ENCODE results near the gene PIRT. TPM values are rescaled to one million over a fixed set of nuclear protein-coding genes. Genes with fewer than 3 reads are reported as not detected.

PIRT gene
- polyA plus RNA-seq, 1 donor from 2014 or later: not detected

DNA sequence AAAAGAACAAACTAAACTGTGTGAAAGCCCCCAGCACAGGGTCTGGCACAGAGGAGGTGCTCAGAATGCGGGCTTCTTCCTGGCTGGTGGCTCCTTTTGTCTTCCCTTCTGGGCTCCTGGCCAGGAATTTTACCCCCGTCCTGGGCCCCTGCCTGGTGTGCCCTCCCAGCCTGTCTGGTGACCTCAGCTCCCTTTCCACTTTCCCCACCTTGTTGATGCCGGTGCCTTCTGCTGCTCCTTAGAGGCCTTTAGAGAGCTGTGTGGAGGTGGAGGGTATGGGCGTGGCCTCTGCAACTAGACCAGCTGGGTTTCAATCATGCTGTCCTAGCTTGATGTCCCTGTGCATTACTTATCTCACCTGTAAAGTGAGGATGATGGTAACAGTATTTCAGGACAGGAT is 16.8 kb downstream of the PIRT start:
- no peaks in the 10 kb centered on the region for H3K9me3 ChIP-seq (ENCODE audit: low read length)
- H3K79me2 ChIP-seq (replicated peaks; ENCODE audit: insufficient read depth, low read length): no peaks in the 10 kb centered on the region
- H3K27ac ChIP-seq (ENCODE audit: low read length): no peak overlapping the region
- no peaks in the 10 kb centered on the region for H3K27me3 ChIP-seq (ENCODE audit: insufficient read depth, low read depth, low read length)
- H3K9me2 ChIP-seq (ENCODE audit: insufficient read depth, low read length): no peaks in the 10 kb centered on the region
- H2AFZ ChIP-seq (ENCODE audit: low read depth, low read length): no peak overlapping the region
- H3F3A ChIP-seq (ENCODE audit: insufficient read depth, low read length, poor library complexity, severe bottlenecking): no peaks in the 10 kb centered on the region
- no peak overlapping the region for H3K4me3 ChIP-seq (ENCODE audit: low read length)
- TF ChIP-seq EP300 (conservative IDR thresholded peaks at IDR 0.05; ENCODE audit: poor library complexity, severe bottlenecking) (no peak), POLR2AphosphoS5 (IDR thresholded peaks at IDR 0.05) (no peak), TAF1 (IDR thresholded peaks at IDR 0.05; ENCODE audit: low read depth) (no peak), RAD21 (conservative IDR thresholded peaks at IDR 0.05) (no peak), SMC3 (conservative IDR thresholded peaks at IDR 0.05; ENCODE audit: poor library complexity) (no peak), MXI1 (conservative IDR thresholded peaks at IDR 0.05; ENCODE audit: poor library complexity, severe bottlenecking) (no peak), EZH2 (IDR thresholded peaks at IDR 0.05; ENCODE audit: borderline replicate concordance, insufficient read depth, low read length, poor library complexity, severe bottlenecking) (no peak), CTCF (IDR thresholded peaks at IDR 0.05; ENCODE audit: poor library complexity, severe bottlenecking) (no peak)
- TF ChIP-seq, protein P1, sequence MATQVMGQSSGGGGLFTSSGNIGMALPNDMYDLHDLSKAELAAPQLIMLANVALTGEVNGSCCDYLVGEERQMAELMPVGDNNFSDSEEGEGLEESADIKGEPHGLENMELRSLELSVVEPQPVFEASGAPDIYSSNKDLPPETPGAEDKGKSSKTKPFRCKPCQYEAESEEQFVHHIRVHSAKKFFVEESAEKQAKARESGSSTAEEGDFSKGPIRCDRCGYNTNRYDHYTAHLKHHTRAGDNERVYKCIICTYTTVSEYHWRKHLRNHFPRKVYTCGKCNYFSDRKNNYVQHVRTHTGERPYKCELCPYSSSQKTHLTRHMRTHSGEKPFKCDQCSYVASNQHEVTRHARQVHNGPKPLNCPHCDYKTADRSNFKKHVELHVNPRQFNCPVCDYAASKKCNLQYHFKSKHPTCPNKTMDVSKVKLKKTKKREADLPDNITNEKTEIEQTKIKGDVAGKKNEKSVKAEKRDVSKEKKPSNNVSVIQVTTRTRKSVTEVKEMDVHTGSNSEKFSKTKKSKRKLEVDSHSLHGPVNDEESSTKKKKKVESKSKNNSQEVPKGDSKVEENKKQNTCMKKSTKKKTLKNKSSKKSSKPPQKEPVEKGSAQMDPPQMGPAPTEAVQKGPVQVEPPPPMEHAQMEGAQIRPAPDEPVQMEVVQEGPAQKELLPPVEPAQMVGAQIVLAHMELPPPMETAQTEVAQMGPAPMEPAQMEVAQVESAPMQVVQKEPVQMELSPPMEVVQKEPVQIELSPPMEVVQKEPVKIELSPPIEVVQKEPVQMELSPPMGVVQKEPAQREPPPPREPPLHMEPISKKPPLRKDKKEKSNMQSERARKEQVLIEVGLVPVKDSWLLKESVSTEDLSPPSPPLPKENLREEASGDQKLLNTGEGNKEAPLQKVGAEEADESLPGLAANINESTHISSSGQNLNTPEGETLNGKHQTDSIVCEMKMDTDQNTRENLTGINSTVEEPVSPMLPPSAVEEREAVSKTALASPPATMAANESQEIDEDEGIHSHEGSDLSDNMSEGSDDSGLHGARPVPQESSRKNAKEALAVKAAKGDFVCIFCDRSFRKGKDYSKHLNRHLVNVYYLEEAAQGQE (IDR thresholded peaks at IDR 0.05; ENCODE audit: borderline replicate concordance): no peak
- no peak overlapping the region for H3K9ac ChIP-seq (ENCODE audit: low read length)
- no peaks in the 10 kb centered on the region for H3K36me3 ChIP-seq (ENCODE audit: insufficient read depth, low read length)
- H3K4me2 ChIP-seq (ENCODE audit: low read length): no peak overlapping the region
- H4K20me1 ChIP-seq (ENCODE audit: insufficient read depth): no peaks in the 10 kb centered on the region

GRCh38 chr17:10815319-10815718 is 22.6 kb downstream of the PIRT start:
- no peak overlapping the region for H3K27ac ChIP-seq (ENCODE audit: low read length)
- H2AFZ ChIP-seq (ENCODE audit: low read depth, low read length): no peak overlapping the region
- no peak overlapping the region for H3K9ac ChIP-seq (ENCODE audit: low read length)
- TF ChIP-seq TAF1 (IDR thresholded peaks at IDR 0.05; ENCODE audit: low read depth): no peak
- no peak for TF ChIP-seq EP300 (conservative IDR thresholded peaks at IDR 0.05; ENCODE audit: poor library complexity, severe bottlenecking)
- TF ChIP-seq RAD21 (conservative IDR thresholded peaks at IDR 0.05): no peak
- no peak for TF ChIP-seq SMC3 (conservative IDR thresholded peaks at IDR 0.05; ENCODE audit: poor library complexity)
- no peak for TF ChIP-seq POLR2AphosphoS5 (IDR thresholded peaks at IDR 0.05)
- TF ChIP-seq, protein P1 (IDR thresholded peaks at IDR 0.05; ENCODE audit: borderline replicate concordance): no peak
- no peak for TF ChIP-seq CTCF (IDR thresholded peaks at IDR 0.05; ENCODE audit: poor library complexity, severe bottlenecking)
- TF ChIP-seq EZH2 (IDR thresholded peaks at IDR 0.05; ENCODE audit: borderline replicate concordance, insufficient read depth, low read length, poor library complexity, severe bottlenecking): no peak
- TF ChIP-seq MXI1 (conservative IDR thresholded peaks at IDR 0.05; ENCODE audit: poor library complexity, severe bottlenecking): no peak
- H3K9me2 ChIP-seq (ENCODE audit: insufficient read depth, low read length): no peaks in the 10 kb centered on the region
- no peaks in the 10 kb centered on the region for H3F3A ChIP-seq (ENCODE audit: insufficient read depth, low read length, poor library complexity, severe bottlenecking)
- no peaks in the 10 kb centered on the region for H3K36me3 ChIP-seq (ENCODE audit: insufficient read depth, low read length)
- H3K27me3 ChIP-seq (ENCODE audit: insufficient read depth, low read depth, low read length): no peaks in the 10 kb centered on the region
- no peak overlapping the region for H3K4me2 ChIP-seq (ENCODE audit: low read length)
- no peak overlapping the region for H3K4me3 ChIP-seq (ENCODE audit: low read length)
- H3K9me3 ChIP-seq (ENCODE audit: low read length): no peaks in the 10 kb centered on the region
- no peaks in the 10 kb centered on the region for H3K79me2 ChIP-seq (replicated peaks; ENCODE audit: insufficient read depth, low read length)
- H4K20me1 ChIP-seq (ENCODE audit: insufficient read depth): no peaks in the 10 kb centered on the region

Data from neural cell (in vitro differentiated cells).